ENCODE data around the gene LRP1-AS.
"Not testable (repeated sequence)": the region's sequence is repeated elsewhere in the genome, so short reads cannot be mapped to it uniquely, and the experiment has no call there.

Gene LRP1-AS

DNA sequence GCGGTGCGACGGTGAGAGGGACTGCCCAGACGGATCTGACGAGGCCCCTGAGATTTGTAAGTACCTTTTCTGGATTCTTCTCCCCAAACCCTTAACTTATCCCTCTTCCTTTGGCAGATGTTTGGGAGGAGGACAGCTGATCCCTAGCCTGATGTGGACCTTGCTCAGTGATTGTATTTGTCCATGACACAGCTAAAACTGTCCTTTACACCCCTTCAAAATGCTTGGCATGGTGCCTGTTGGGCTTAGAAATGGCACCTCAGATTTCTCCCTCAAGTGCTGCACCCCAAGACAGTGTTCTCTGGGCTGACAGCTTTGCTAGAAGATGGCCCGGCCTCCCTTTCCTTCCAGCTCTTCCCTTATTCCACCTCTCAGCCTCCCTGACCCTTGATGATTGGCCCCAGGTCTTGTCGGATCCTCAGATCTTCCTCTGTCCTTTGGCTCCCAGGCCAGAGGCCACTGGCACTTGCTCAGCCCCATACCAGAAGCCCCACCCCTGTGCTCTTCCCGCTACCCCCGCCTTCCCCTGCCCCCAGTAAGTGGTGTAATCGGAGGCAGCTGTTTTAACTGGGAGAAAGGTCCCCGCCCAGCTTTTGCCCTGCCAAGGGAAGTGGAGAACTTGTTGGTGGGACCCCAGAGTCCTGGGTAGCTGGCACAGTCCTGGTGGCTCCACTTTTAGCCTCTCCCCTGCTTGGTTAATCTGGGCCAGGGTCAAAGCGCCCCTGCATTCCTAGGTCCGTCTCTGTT, 8.7 kb downstream of the LRP1-AS start:
- no peak for DNase-seq

DNA sequence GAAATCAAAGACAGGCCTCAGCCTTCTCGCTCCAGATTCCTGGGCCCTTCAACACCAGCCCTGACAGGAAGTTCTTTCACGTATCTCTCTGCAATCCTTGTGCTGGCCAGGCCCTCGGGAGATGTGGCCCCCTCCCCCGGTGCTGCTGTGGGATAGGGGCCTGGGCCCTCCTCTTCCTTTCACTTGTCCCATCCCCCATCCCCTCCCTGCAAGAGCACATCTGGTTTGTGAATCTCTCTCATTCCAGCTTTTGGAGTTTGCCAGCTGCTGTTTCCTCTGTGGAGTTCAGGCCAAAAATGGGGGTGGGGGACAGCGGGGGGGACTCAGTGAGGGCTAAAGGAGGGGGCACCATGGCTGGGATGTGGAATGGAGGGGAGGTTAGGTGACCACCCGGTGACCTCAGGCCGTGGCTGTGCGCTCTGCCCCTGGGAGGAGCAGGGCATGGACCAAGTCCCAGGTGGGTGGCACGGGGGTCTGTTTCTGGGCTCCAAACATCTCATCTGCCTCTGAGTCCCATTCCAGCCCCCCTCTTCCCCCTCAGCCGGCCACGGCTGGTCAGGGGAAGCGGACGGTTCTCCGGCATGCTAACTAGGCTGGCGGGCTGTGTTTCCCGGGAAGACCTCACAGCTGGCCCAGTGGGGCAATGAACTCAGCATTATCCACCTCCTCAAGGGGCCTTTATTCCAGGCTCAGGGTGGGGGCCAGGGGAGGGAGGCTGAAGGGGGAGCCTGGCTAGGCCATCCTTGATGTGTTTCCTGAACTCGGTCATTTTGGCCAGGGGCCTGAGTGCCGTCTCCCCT, 11.7 kb downstream of the LRP1-AS start:
- DNase-seq = no peak

DNA sequence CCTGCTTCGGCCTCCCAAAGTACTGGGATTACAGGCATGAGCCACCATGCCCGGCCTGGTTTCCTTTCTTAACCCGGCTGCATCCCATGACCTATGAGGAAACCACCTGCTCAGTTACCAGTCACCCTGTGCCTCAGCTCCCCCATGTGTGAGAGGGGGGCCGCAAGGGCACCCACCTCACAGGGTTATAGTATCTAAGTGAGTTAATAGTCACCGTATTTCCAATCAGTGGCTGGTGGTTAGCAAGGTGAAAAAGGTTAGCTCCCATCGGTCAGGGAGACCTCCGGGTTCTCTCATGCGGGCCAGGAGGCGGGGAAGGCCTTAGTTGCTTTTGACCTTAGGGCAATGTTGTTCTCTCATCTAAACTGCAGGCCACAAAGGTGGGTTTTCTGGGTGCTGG, 12.5 kb downstream of the LRP1-AS start:
- DNase-seq = no peak

DNA sequence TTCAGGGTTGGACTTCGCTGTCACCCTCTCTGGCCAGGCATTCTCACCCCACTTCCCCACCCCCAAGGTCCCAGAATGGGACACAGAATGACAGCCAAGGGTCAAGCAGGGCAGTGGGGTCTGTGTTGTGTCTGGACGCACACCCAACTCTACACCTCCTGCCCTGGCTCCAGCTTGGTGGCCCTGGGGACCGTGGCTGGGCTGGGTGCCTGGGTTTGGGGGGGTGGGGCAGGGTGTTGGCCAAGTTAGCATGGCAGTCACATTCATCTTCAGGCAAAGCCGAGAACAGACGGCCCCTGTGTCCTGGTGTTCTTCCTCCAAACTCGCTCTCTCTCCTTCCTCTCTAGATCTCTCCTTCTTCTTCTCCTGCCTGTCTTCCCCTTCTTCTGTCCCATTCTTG, 13.5 kb downstream of the LRP1-AS start:
- DNase-seq = no peak

DNA sequence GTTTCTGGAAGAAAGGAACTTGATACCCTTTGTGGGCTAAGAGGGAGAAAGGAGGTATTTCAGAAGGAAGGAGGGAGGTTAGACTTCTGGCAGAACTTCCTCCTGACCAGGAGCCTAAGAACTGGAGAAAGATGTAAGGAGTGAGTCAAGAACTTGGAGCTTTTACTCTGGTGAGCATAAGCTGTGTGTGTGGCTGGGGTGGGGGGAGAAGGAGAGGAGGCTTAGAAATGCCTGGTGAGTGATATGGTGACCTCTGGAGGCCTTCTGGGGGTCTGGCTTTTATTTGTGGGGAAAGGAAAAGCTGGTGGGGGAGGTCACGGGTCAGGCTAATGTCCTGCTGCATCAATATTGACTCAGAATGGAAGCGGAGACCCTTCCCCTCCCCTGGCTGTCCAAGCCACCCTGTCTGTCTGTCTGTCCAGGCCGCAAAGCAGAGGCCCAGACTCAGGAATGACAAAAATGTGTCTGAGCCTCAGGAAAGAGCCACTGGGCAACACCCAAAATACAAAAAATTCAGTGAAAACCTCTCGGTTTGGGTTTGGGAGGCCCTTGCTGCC, 14.3 kb downstream of the LRP1-AS start:
- DNase-seq = no peak

DNA sequence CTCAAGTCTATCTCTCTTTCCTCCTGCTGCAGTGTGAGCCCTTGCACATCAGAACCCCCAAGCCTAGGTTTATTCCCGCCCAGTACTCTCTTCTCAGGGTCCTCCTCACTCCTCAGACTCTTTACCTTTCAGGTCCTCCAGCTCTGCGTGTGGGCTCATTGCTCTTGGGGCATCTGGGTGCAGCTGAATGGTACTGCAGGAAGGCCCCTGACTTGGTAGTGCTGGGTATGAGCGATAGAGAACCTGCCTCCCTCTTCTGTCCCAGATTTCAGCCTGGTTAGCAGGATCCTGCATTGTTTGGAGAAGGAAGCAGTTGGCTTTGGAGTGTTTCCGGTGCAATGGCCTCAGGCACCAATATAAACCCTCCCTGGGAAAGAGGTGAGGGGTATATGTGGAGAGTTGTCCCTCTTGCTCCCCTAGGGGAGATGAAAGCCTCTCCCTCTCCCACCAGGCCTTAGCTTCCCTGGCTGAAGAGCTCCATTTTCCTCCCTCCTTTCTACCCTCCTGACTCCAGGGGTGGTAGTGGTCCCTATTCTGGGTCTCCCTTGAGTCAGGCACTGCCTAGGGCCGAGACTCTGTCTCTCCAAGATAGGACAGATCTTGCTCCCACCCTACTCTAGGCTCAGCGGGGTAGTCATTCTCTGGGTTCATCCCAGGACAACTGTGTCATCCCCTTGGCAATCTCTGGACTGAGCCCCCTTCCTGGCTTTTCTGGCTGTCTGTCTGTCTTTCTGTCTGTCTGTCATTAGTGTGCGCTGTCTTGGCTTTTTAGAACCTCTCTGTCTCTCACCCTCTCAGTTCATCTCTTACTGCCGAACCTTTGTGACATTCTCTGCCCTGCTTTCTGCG, 15.3 kb downstream of the LRP1-AS start:
- no peak for DNase-seq

DNA sequence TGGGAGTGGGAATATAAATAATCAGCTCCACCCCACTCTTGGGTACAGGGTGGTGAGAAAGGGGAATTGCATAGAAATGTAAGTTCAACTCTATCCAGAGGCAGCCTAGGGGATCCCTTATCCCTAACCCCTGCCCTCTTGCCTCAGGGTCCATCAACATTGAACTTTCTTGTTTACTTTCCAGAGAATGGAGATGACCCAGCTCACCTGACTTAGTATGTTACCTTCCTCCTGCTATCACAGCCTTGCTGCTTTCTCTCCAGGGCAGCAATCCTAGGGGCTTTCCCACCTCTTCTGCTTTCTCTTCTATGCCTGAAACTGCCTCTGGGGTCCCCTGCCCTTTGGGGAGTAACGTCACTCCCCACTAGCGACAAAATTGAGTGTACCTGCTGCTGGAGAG, 16.5 kb downstream of the LRP1-AS start:
- no peak for DNase-seq

DNA sequence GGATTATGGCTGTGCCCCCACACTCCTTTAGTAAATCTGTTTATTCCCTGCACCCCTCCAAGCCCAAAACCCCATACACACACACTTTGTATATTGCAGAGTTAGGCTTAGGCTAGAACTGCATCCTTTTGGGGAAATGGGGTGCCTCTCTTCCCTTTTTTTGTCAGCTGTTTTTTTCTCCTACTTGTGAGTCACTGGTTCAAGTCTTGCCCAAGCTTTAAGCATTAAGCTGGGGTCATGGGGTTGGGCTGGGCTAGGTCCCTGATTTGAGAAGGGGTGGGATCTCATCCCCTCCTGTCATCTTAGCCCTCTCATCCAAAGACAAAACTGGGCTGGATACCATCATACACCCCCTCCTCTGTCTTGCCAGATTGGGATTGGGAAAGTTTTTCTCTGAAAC, 17.5 kb downstream of the LRP1-AS start:
- DNase-seq = no peak

DNA sequence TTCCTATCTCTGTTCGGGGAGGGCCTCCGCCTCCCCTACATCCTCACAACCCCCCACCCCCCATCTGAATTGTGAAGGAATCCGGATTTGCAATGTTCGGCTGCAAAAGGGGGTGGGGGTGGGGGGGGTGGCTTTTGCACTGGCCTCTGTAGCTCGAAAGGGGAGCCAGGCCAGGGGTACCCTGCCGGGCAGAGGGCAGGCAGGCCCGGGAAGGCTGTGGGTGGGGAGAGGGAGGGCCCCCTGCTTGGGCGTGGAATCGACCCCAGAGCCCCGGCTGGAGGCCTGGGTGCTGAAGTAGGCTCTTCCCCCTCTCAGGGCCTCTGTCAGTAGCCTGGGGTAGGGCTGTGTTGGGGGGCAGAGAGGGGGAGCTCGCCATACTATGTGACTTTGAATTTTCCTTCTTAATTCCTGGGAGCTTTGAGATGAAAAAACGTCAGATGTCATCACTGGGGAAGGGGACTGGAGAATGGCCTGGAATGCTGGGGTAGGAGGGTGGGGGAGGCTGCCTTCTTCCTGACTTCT, 18.0 kb downstream of the LRP1-AS start:
- no peak for DNase-seq

DNA sequence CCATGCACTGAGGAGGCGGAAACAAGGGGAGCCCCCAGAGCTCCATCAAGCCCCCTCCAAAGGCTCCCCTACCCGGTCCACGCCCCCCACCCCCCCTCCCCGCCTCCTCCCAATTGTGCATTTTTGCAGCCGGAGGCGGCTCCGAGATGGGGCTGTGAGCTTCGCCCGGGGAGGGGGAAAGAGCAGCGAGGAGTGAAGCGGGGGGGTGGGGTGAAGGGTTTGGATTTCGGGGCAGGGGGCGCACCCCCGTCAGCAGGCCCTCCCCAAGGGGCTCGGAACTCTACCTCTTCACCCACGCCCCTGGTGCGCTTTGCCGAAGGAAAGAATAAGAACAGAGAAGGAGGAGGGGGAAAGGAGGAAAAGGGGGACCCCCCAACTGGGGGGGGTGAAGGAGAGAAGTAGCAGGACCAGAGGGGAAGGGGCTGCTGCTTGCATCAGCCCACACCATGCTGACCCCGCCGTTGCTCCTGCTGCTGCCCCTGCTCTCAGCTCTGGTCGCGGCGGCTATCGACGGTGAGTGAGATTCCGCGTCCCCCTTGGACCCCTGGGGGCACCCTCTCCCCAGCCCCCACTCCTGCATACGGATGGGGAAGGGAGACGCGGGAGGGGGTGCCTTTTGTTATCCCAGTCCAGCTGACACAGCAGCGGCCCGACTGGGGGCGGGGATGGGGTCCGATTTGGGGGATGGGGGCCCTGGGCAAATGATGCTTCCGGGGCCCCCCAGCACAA, 18.7 kb downstream of the LRP1-AS start:
- DNase-seq = no peak

DNA sequence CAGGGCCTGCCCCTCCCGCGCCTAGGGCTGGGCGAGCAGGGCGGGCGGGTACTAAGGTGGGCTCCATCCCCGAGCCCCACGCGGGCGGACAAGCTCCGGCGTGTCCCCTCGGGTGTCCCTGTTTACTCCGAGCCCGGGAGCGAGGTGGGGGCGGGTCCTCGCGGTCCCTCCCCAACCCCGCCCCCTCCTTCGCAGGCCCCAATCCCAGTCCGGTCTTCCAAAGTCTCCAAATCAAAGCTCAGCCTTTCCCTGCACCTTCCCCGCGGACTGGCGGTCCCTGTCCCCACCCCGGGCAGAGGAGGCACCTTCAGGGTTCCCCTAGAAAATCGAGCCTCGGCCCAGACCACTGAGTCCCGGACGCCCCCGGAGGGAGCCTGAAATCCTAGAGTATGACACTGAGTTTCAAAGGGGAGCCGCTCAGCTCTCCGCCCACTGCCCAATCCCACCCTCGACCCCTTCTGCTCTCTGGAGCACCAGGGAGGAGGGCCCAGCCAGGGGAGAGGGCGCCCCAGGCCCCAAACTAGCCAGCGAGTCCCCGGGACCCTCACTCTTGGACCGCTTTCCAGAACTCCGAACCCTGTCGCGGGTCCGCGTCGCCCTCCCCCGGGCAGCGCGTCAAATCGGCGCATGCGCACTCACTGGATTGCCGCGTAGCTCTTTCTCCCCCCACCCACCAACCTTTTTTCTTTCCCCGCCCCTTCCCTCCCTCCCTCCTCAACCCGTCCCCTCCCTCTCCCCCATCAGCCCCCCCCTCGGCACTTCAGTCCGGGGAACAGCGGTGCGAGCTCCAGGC, 19.5 kb downstream of the LRP1-AS start, which contains the start of gene LRP1:
Gene LRP1 (plus strand): TSS at position 758 of the 793 bp plus-strand sequence. CDS start 482 bp downstream, outside the sequence.
- peak; percentile 73 to 76 for DNase-seq

DNA sequence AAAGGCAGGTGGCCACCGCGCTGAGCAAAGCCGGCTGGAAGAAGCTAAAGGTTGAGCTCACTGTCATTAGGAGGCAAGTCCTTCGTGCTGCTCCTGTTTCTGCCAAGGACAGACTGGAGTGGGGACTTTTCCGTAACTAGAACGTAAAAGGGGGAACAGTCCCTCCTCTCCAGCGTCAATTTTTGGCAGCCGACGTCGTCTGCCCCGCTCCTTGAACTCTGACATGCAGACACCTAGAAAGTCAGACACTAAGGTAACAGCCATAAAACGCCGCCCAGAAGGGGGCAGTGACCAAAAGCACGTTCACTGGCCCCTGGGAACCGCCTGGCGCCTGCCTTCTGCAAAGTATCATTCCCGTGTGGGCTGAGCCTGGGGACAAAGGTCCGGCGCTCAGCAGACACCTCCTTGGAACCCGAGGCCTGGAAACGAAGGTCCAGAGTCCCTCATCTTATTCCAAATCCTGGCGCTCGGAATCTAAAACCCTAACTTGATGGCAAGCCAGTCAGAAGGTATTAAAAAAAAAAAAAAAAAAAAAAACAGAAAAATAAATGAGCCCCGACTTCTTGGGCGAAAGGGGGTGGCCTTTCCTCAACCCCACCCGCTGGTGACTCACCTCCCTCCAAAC, 20.2 kb downstream of the LRP1-AS start:
- peak; percentile 11 to 16 for DNase-seq

DNA sequence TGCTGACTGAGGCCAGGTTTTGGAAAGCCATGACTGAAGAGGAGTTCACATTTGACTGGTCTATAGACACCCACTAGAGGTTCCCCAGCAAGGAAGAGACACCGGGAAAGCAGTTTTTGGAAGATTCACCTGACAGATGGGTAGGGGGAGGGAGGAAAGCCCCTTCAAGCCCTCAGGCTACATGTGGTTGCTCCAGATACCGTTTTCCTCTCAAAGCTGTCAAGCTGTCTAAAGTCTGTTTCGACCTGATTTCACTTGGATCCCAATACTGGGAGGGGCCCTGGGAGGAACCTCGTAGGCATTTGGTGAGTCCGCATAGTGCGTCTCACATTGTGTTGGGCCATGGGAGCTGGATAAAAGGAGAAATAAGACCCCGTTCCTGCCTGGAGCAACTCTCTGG, 20.9 kb downstream of the LRP1-AS start:
- DNase-seq = no peak

DNA sequence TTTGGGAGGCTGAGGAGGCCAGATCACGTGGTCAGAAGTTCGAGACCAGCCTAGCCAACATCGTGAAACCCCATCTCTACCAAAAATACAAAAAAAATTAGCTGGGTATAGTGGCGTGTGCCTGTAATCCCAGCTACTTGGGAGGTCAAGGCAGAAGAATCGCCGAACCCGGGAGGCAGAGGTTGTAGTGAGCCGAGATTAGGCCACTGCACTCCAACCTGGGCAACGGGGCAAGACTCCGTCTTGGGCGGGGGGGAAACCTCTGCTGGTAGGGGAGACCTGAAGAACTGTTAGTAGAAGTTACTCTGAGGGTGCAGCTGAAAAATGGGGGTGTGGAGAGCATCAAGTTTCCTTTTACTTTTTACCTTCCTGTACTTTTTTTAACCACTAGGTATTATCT, 21.4 kb downstream of the LRP1-AS start:
- no peak for DNase-seq

DNA sequence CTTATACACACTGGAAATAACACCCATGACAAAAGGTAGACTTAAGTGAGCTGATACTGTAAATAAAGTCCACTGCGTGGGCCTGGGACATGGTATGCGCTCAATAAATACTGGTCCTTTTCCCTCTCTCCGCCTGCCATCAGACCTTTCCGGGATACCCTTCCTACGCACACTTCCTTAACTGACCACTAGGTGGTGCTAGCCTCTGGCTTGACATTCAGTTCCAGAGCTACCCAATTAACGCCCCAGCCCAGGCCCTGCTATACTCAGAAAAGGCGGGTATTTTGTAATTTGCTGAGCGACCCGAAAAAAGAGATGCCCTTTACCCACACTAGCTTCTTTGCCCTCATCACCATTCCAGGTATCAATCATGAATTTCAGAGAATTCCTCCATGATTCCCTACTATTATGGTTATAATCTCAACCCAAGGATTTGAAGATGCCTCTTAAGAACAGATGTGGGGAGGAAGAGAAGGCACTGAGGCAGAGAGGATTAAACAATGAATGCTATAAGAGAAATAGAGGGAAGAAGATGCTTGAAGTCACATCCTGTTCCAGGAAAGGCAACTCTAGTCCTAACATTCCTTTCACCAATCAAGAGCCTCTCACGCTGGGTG, 23.1 kb downstream of the LRP1-AS start:
- DNase-seq = peak; percentile 68 to 76

DNA sequence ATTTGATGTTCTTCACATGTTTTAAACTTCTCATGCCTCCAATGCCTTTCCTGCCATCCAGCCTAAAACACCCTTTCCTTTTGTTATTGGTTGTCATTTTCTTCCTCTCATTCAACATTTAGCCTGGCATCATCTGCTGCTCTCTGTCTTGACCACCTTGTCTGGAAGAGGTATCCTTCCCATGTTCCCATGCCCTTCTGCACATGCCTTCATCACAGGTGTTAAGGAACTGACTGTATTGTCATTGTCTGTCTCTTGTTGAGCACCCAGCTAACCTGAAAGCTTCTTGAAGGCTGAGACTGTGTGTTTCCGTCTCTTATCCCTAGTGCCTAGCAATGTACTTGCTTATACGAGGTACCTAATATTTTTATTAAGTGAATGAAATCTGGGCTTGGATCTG, 23.6 kb downstream of the LRP1-AS start:
- DNase-seq = no peak

DNA sequence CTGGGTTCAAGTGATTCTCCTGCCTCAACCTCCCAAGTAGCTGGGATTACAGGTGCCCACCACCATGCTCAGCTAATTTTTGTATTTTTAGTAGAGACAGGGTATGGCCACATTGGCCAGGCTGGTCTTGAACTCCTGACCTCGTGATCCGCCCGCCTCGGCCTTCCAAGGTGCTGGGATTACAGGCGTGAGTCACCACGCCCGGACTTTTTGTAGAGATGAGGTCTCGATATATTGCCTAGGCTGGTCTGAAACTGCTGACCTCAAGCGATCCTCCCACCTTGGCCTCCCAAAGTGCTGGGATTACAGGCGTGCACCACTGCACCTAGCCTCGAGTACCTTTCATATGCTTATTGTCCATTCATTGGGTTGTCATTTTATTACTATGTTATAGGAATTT, 26.7 kb downstream of the LRP1-AS start:
- not testable (repeated sequence) for DNase-seq

DNA sequence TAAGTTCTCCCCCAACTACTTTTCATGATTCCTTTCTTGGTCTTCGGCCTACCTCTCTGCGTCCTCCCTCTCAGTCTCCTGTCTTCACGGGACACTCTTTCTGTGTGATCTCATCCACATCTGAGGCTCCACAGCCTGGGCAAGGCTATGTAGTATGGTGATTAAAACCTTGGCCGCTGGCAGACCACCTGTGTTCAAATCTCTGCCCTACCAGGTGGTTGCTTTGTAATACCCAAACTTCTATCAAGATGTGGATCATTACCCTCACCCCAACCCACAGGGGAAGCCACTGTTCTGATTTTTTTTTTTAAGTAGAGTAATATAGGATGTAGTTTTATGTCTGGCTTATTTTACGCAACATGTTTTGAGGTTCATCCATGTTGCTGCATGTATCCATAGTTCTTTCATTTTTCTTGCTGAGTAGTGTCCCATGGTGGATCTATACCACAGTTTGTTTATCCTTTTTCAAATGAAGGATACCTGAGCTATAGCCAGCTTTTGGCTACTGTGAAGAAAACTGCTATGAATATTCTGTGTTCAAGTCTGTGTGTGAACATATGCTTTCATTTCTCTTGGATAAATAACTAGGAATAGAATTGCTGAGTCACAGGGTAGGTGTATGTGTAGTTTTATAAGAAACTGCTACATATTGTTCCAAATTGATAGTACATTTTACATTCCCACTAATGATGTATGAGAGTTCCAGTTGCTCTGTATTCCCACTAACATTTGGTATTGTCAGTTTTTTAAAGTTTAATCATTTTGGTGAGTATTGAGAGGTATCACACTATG, 27.9 kb downstream of the LRP1-AS start:
- no peak for DNase-seq

DNA sequence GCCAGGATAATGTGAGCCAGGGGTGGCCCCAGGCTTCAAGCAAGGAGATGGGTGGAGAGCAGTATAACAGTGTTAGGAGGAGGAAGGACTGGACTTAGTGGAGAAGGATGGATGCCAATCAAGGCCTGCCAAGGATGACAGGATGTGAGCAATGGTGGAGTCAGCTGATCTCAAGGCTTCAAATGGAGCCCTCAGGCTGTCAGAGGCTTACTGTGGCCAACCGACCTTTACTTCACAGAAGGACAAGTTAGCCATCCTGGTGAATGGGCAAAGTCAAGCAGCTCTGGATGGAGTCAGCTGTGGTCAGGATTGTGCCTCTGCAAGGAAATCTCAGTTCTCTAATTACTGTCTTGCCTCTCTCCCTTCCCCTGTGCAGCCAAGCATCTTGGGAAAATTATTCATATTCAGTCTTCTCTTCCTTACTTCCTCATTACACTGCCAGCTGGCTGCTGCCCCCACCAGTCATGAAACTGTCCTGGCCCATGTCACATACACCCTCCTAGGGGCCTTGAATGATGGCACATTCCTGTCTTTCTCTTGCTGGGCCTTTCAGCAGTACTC, 28.6 kb downstream of the LRP1-AS start:
- DNase-seq = no peak

All from NCI-H2081 (cell line).